ENCODE data around the gene ARMC2. TPM values are rescaled to one million over a fixed set of nuclear protein-coding genes. Genes with fewer than 3 reads are reported as not detected.

Gene ARMC2
- polyA plus RNA-seq, 1 of the 3 experiments (the other 2 are of a cell fraction), result 2.4 TPM

DNA sequence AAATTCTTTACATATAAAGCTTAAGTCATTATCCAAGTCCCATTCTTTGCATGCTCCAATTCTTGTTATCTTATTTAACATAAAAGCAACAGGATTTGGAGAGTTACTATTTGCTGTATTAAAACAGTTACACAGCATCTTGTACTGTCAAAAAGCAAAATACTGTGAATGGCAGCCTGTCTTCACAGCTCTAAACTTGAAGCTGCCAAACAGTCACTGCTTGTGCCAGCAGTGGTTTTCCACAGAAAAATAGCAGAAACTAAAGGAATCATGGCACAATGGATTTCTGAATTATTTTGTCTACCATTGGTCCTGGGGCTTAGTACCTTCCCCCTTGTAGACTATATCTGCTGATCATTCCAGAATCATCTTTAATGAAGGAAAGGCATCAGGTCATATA is 138.9 kb downstream of the ARMC2 start (continued):
- TF ChIP-seq YY1 (IDR thresholded peaks at IDR 0.05; ENCODE audit: low read depth), result no peak

GRCh38 chr6:108988296-108988695 is 140.1 kb downstream of the ARMC2 start:
- peaks cover 45 to 64% of the 10 kb centered on the region in 2 experiments for H3K36me3 ChIP-seq (replicated peaks in 1 of 2; ENCODE audit: control insufficient read depth in 1 of 2, insufficient read depth in 2 of 2, low read length in 1 of 2)
- no peak for DNase-seq
- 95% methylated on average over 3 of the region's 3 CpGs for WGBS (ENCODE audit: low lambda C conversion rate)
- H3K9ac ChIP-seq, result no peak overlapping the region
- H2AFZ ChIP-seq (ENCODE audit: low read depth), result no peak overlapping the region
- H3K4me2 ChIP-seq, result no peak overlapping the region
- no peaks in the 10 kb centered on the region for H3K79me2 ChIP-seq (ENCODE audit: insufficient read depth)
- ChIA-PET POLR2A (no interaction called here), CTCF (interaction anchor here (1.0 kb wide), 1 partner anchor 14 kb away, joined by 3 read pairs; no protein-coding TSS in a partner anchor)
- no peaks in the 10 kb centered on the region for H3F3A ChIP-seq (replicated peaks; ENCODE audit: insufficient read depth)
- H4K20me1 ChIP-seq (ENCODE audit: insufficient read depth), result no peaks in the 10 kb centered on the region
- H3K27ac ChIP-seq (ENCODE audit: low read depth in 2 of 2, low read length in 1 of 2), result no peak overlapping the region
- no peak overlapping the region for H3K4me3 ChIP-seq (ENCODE audit: low read depth in 2 of 2, low read length in 1 of 2)
- no peaks in the 10 kb centered on the region for H3K9me3 ChIP-seq
- H3K9me2 ChIP-seq, result no peaks in the 10 kb centered on the region
- TF ChIP-seq RCOR1 (IDR thresholded peaks at IDR 0.05; ENCODE audit: low read length), result no peak
- TF ChIP-seq IRF3 (IDR thresholded peaks at IDR 0.05; ENCODE audit: low read depth, low read length), result no peak
- TF ChIP-seq, protein P1, sequence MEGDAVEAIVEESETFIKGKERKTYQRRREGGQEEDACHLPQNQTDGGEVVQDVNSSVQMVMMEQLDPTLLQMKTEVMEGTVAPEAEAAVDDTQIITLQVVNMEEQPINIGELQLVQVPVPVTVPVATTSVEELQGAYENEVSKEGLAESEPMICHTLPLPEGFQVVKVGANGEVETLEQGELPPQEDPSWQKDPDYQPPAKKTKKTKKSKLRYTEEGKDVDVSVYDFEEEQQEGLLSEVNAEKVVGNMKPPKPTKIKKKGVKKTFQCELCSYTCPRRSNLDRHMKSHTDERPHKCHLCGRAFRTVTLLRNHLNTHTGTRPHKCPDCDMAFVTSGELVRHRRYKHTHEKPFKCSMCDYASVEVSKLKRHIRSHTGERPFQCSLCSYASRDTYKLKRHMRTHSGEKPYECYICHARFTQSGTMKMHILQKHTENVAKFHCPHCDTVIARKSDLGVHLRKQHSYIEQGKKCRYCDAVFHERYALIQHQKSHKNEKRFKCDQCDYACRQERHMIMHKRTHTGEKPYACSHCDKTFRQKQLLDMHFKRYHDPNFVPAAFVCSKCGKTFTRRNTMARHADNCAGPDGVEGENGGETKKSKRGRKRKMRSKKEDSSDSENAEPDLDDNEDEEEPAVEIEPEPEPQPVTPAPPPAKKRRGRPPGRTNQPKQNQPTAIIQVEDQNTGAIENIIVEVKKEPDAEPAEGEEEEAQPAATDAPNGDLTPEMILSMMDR (IDR thresholded peaks at IDR 0.05), result no peak
- no peak for TF ChIP-seq ELF1 (IDR thresholded peaks at IDR 0.05)
- TF ChIP-seq RAD21 (IDR thresholded peaks at IDR 0.05; ENCODE audit: low read length), result no peak
- no peak for TF ChIP-seq EZH2phosphoT487 (IDR thresholded peaks at IDR 0.05; ENCODE audit: borderline replicate concordance, low read depth)
- no peak for TF ChIP-seq NRF1 (IDR thresholded peaks at IDR 0.05; ENCODE audit: low read depth, low read length)
- no peak for TF ChIP-seq MXI1 (IDR thresholded peaks at IDR 0.05; ENCODE audit: low read depth, low read length)
- no peak for TF ChIP-seq RFX5 (IDR thresholded peaks at IDR 0.05; ENCODE audit: low read length)
- TF ChIP-seq RXRA (IDR thresholded peaks at IDR 0.05; ENCODE audit: borderline replicate concordance, low read depth), result no peak
- TF ChIP-seq, protein P2, sequence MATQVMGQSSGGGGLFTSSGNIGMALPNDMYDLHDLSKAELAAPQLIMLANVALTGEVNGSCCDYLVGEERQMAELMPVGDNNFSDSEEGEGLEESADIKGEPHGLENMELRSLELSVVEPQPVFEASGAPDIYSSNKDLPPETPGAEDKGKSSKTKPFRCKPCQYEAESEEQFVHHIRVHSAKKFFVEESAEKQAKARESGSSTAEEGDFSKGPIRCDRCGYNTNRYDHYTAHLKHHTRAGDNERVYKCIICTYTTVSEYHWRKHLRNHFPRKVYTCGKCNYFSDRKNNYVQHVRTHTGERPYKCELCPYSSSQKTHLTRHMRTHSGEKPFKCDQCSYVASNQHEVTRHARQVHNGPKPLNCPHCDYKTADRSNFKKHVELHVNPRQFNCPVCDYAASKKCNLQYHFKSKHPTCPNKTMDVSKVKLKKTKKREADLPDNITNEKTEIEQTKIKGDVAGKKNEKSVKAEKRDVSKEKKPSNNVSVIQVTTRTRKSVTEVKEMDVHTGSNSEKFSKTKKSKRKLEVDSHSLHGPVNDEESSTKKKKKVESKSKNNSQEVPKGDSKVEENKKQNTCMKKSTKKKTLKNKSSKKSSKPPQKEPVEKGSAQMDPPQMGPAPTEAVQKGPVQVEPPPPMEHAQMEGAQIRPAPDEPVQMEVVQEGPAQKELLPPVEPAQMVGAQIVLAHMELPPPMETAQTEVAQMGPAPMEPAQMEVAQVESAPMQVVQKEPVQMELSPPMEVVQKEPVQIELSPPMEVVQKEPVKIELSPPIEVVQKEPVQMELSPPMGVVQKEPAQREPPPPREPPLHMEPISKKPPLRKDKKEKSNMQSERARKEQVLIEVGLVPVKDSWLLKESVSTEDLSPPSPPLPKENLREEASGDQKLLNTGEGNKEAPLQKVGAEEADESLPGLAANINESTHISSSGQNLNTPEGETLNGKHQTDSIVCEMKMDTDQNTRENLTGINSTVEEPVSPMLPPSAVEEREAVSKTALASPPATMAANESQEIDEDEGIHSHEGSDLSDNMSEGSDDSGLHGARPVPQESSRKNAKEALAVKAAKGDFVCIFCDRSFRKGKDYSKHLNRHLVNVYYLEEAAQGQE (IDR thresholded peaks at IDR 0.05; ENCODE audit: low read depth, low read length), result no peak
- no peak for TF ChIP-seq SMC3 (IDR thresholded peaks at IDR 0.05; ENCODE audit: low read depth, low read length)
- TF ChIP-seq MAX (IDR thresholded peaks at IDR 0.05; ENCODE audit: low read depth), result no peak
- TF ChIP-seq FOXJ3 (CRISPR knock-in tag; IDR thresholded peaks at IDR 0.05), result no peak
- TF ChIP-seq MEF2A (IDR thresholded peaks at IDR 0.05; ENCODE audit: borderline replicate concordance, low read depth), result no peak
- TF ChIP-seq CHD2 (IDR thresholded peaks at IDR 0.05; ENCODE audit: low read length, partially characterized antibody), result no peak
- TF ChIP-seq NFIC (IDR thresholded peaks at IDR 0.05; ENCODE audit: borderline replicate concordance), result no peak
- TF ChIP-seq TEAD4 (IDR thresholded peaks at IDR 0.05; ENCODE audit: borderline replicate concordance, insufficient read depth), result no peak
- TF ChIP-seq GATA2 (CRISPR knock-in tag; IDR thresholded peaks at IDR 0.05), result no peak
- no peak for TF ChIP-seq FOSL2 (IDR thresholded peaks at IDR 0.05; ENCODE audit: borderline replicate concordance, low read depth)
- no peaks in the 10 kb centered on the region for H3K4me1 ChIP-seq (ENCODE audit: control insufficient read depth in 1 of 2, insufficient read depth in 2 of 2, low read depth in 1 of 2, low read length in 1 of 2)
- no peaks in the 10 kb centered on the region for H3K27me3 ChIP-seq (ENCODE audit: insufficient read depth)
